ENCODE measurements around the gene TRPM8.

Gene TRPM8

DNA sequence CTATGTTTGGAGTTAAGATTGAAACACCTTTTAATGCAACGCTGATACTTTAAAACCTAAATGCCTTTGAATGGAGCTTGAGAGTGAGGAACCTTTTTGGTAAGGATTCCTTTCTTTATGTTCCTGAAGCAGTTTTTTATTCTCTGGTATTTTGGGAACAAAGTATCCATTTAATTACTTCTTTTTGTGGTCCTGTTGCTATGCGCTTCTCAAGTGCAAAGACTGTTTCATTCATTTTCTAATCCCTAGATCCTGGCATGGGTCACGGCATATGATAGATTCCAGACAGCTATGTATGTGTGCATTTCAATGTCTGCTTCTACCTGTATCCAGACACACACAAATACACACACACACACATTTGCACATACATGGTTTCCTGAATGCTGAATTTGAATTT is 28.0 kb downstream of the TRPM8 start:
- H3K4me3 ChIP-seq (replicated peaks; ENCODE audit: insufficient read depth, low read length), result no peak overlapping the region
- no peak for DNase-seq (ENCODE audit: low read depth in 1 of 2, low spot score in 1 of 2)
- TF ChIP-seq GABPA (IDR thresholded peaks at IDR 0.05; ENCODE audit: low read depth) (no peak), POLR2AphosphoS5 (IDR thresholded peaks at IDR 0.05; ENCODE audit: low read depth) (no peak)
- TF ChIP-seq, protein P1, sequence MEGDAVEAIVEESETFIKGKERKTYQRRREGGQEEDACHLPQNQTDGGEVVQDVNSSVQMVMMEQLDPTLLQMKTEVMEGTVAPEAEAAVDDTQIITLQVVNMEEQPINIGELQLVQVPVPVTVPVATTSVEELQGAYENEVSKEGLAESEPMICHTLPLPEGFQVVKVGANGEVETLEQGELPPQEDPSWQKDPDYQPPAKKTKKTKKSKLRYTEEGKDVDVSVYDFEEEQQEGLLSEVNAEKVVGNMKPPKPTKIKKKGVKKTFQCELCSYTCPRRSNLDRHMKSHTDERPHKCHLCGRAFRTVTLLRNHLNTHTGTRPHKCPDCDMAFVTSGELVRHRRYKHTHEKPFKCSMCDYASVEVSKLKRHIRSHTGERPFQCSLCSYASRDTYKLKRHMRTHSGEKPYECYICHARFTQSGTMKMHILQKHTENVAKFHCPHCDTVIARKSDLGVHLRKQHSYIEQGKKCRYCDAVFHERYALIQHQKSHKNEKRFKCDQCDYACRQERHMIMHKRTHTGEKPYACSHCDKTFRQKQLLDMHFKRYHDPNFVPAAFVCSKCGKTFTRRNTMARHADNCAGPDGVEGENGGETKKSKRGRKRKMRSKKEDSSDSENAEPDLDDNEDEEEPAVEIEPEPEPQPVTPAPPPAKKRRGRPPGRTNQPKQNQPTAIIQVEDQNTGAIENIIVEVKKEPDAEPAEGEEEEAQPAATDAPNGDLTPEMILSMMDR (IDR thresholded peaks at IDR 0.05; ENCODE audit: insufficient read depth, low read length), result no peak
- H3K27me3 ChIP-seq (ENCODE audit: insufficient read depth, poor library complexity, severe bottlenecking), result no peaks in the 10 kb centered on the region
- no peak overlapping the region for H3K27ac ChIP-seq (replicated peaks)

DNA sequence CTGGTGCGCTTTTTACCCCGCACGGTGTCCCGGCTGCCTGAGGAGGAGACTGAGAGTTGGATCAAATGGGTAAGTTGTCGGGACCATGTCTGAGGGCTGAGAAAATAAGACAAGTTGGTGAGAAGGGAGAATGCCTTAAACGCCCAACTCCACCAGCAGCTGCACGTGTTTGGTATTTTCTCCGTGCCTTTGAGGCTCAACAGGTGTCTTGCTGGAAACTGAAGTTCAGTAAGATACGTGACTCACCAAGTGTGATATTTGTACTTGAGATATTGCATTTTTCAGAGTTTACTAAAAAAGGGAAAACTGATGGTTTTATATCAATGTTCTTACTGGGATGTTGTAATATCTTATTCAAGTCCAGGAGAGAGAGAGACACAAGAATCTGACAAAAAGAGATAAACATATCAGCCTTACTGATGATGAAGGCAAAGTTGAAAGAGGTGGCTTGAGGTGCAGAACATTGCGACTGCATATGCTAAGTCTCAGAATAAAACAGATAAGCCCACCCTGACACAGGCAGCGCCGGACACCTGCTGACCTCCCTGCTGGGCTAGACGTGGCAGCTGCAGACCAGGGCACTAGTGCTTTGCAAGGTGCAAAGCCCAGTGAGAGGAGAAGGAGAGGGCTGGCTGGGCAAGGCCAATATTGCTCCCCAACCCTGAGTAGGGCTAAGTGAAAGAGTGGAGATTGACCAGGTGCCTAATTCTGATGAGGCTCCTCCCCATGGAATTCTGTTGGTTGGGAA is 33.1 kb downstream of the TRPM8 start:
- no peak for DNase-seq (ENCODE audit: low read depth in 1 of 2, low spot score in 1 of 2)
- Histone ChIP-seq H3K27me3 (ENCODE audit: insufficient read depth, poor library complexity, severe bottlenecking) (peaks cover 2% of the 10 kb centered on the region), H3K4me3 (replicated peaks; ENCODE audit: insufficient read depth, low read length) (no peak overlapping the region), H3K27ac (replicated peaks) (no peak overlapping the region)
- TF ChIP-seq SPI1 (IDR thresholded peaks at IDR 0.05; ENCODE audit: borderline replicate concordance, low read depth), result no peak
- no peak for TF ChIP-seq POLR2AphosphoS5 (IDR thresholded peaks at IDR 0.05; ENCODE audit: low read depth)
- TF ChIP-seq, protein P1 (IDR thresholded peaks at IDR 0.05; ENCODE audit: insufficient read depth, low read length), result no peak
- TF ChIP-seq GABPA (IDR thresholded peaks at IDR 0.05; ENCODE audit: low read depth), result no peak
- TF ChIP-seq, protein P2, sequence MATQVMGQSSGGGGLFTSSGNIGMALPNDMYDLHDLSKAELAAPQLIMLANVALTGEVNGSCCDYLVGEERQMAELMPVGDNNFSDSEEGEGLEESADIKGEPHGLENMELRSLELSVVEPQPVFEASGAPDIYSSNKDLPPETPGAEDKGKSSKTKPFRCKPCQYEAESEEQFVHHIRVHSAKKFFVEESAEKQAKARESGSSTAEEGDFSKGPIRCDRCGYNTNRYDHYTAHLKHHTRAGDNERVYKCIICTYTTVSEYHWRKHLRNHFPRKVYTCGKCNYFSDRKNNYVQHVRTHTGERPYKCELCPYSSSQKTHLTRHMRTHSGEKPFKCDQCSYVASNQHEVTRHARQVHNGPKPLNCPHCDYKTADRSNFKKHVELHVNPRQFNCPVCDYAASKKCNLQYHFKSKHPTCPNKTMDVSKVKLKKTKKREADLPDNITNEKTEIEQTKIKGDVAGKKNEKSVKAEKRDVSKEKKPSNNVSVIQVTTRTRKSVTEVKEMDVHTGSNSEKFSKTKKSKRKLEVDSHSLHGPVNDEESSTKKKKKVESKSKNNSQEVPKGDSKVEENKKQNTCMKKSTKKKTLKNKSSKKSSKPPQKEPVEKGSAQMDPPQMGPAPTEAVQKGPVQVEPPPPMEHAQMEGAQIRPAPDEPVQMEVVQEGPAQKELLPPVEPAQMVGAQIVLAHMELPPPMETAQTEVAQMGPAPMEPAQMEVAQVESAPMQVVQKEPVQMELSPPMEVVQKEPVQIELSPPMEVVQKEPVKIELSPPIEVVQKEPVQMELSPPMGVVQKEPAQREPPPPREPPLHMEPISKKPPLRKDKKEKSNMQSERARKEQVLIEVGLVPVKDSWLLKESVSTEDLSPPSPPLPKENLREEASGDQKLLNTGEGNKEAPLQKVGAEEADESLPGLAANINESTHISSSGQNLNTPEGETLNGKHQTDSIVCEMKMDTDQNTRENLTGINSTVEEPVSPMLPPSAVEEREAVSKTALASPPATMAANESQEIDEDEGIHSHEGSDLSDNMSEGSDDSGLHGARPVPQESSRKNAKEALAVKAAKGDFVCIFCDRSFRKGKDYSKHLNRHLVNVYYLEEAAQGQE (IDR thresholded peaks at IDR 0.05; ENCODE audit: insufficient replicate concordance, low read depth), result no peak

DNA sequence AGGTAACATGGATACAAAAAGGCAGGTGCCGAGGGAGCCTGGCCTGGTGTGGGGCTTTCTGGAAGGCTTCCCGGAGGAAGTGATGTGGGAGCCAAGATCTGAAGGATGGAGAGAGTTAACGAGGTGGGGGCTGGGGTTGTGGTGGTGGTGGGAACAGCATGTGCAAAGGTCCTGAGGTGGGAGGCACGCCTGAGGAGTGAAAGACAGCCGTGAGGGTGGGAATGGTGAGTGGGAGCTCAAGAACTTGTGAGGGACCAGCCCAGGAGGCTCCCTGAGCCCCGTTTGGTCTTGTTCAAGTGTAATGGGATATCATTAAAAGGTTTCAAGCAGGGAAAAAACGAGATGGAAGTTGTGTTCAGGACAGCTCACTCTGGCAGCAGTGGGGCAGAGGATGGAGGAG is 35.2 kb downstream of the TRPM8 start:
- peaks cover 2% of the 10 kb centered on the region for H3K27me3 ChIP-seq (ENCODE audit: insufficient read depth, poor library complexity, severe bottlenecking)
- H3K27ac ChIP-seq (replicated peaks), result no peak overlapping the region
- DNase-seq (ENCODE audit: low read depth in 1 of 2, low spot score in 1 of 2), result no peak
- H3K4me3 ChIP-seq (replicated peaks; ENCODE audit: insufficient read depth, low read length), result no peak overlapping the region
- TF ChIP-seq, protein P1 (IDR thresholded peaks at IDR 0.05; ENCODE audit: insufficient read depth, low read length), result no peak
- TF ChIP-seq POLR2AphosphoS5 (IDR thresholded peaks at IDR 0.05; ENCODE audit: low read depth), result no peak
- TF ChIP-seq, protein P2 (IDR thresholded peaks at IDR 0.05; ENCODE audit: insufficient replicate concordance, low read depth), result no peak
- TF ChIP-seq GABPA (IDR thresholded peaks at IDR 0.05; ENCODE audit: low read depth), result no peak
- TF ChIP-seq SPI1 (IDR thresholded peaks at IDR 0.05; ENCODE audit: borderline replicate concordance, low read depth), result no peak

All from HL-60 (cell line).